Hematopoietic multipotent progenitor cell treated with erythropoietin and hydrocortisone succinate and interleukin-3 and kit ligand, for 15 days (in vitro differentiated cells): Measurements from ENCODE around the gene SPIRE2.
A peak's percentile ranks its signal among the peaks of the same experiment; 100 is the strongest.
"Not testable (repeated sequence)": the region's sequence is repeated elsewhere in the genome, so short reads cannot be mapped to it uniquely, and the experiment has no call there.

Experiments
- DNase-seq: peaks from one replicate; pipeline ENCODE4 v3.0.0-alpha.2; 2015; ENCODE audit warnings: low spot score

Gene SPIRE2

DNA sequence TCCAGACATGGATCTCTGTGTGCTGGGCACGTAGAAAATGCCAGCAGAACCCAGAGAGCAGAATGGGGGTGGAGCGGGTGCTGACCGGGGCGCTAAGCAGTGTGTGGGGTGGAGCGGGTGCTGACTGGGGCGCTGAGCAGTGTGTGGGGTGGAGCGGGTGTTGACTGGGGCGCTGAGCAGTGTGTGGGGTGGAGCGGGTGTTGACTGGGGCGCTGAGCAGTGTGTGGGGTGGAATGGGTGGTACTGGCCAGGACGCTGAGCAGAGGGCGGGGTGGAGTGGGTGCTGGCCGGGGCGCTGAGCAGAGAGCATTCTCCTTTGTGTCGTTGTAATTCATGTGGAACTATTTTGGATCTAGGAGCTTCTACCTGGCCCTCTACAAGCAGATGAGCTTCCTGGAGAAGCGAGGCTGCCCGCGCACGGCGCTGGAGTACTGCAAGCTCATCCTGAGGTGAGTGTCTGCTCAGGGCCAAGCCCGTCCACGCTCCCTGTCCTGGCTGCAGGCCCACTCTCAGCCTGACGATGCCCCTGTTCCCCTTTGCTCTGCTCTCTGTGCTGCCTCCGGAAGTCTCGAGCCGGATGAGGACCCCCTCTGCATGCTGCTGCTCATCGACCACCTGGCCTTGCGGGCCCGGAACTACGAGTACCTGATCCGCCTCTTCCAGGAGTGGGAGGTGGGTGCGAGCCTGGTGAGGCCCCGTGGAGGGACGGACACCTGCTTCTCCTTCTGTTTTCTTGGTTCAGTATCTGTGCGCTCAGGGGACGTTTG is 70.1 kb downstream of the SPIRE2 start:
- no peak for DNase-seq

GRCh38 chr16:89899879-89900481 is 71.7 kb downstream of the SPIRE2 start:
- DNase-seq: no peak

GRCh38 chr16:89900885-89901284 is 72.6 kb downstream of the SPIRE2 start:
- no peak for DNase-seq

GRCh38 chr16:89902980-89903379 is 74.7 kb downstream of the SPIRE2 start:
- DNase-seq: no peak

GRCh38 chr16:89903908-89904515 is 75.7 kb downstream of the SPIRE2 start:
- DNase-seq: no peak

- no peak for DNase-seq
These were observed 76.6 kb downstream of the SPIRE2 start for GRCh38 chr16:89904606-89905510.

GRCh38 chr16:89905511-89906139 is 77.3 kb downstream of the SPIRE2 start:
- no peak for DNase-seq

DNA sequence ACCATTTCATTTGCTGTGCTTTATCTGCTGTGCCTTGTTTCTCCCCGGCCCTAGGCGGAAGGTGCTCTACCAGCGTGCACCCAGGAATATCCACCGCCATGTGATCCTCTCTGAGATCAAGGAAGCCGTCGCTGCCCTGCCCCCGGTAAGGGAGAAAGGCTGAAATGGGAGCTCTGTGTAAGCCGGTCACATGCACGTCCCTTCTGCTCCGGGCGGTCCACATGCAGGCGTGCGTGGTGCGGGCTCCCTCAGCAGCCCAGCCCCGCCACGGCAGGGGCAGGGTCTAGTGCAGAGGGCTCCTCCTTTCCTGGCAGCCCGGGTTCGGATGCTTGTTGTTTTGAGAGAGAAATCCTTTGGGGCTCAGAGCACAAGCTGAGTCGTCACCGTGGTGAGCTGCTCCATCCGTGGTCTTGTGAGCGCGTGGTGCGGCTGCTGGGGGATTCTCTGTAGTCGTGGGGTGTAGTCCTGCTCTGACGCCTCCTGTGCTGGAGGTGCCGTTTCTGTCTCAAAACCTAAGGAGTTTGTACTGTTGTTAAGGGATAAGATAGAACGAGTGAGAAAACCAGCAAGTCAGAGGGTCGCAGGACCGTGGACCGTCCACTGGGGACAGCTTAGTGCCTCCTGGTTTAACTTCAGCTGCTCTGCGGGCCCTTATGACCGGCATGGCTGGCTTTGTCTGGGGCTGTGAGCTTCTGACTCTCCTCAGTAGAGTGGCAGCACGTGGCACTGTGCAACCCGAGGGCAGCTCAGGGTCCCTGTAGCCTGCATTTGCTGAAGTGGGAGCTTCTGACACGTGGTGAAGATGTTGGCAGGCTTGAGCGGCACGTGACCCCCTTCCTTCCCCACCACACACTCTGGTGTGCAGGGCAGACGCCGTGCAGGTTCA is 78.1 kb downstream of the SPIRE2 start:
- DNase-seq: no peak

DNA sequence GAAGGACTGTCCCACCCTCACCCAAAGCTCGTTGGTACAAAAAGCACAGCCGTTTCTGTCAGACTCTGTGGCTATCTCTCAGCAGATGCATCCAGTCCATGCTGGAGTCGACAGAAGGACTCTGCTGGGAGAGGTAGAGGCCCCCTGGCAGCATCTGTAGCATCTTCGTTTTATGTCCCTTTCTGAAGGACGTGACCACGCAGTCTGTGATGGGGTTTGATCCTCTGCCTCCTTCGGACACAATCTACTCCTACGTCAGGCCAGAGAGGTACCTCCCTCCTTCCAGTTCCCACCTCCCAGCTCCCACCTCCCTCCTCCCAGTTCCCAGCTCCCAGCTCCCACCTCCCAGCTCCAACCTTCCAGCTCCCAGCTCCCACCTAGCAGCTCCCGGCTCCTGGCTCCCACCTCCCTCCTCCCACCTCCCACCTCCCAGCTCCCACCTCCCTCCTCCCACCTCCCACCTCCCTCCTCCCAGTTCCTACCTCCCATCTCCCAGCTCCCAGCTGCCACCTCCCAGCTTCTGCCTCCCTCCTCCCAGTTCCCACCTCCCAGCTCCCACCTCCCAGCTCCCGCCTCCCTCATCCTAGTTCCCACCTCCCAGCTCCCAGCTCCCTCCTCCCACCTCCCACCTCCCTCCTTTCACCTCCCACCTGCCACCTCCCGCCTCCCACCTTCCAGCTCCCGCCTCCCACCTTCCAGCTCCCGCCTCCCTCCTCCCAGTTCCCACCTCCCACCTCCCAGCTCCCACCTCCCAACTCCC is 79.0 kb downstream of the SPIRE2 start:
- DNase-seq: no peak

GRCh38 chr16:89908236-89908635 is 80.0 kb downstream of the SPIRE2 start:
- no peak for DNase-seq

DNA sequence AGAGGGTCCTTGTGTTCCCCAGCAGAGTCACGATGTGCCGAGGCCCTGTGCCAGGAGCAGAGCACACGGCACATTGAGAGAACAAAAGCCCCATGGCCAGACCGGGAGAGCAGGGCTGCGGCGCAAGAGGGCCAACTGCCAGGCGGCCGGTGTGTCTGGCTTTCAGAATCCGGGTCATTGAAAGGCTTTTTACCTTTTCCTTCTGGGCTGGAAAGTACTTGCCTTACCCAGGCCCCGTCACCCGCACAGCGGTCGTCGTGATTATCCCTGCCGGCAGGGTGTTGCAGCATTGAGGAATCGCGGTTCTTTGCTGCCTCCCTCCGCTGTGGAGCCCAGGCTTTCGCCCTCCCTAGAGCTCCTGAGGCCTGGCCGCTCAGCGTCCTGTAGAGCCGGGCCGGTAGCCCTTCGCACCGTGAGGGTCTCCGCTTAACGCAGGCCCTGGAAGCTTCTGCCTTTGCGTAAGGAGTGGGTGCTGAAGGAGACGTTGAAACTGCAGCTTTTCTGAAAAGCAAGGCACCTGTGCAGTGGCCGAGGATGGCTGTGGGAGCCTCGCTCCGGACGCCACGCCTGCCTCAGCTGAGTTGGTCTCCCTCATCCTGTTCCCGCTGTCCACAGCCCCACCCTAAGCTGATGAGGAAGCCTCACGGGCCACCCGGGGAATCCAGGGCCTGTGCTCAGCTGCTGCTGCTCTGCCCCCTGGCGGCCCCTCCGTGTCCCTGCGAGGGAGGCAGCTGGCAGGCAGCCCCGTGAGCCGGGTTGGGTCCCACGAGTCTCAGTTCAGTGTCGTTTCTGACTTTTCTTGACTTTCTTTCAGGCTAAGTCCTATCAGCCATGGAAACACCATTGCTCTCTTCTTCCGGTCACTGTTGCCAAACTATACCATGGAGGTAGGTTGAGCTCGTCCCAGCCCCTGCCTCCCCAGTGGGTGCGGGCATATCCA is 81.8 kb downstream of the SPIRE2 start:
- DNase-seq: peak; percentile 61

DNA sequence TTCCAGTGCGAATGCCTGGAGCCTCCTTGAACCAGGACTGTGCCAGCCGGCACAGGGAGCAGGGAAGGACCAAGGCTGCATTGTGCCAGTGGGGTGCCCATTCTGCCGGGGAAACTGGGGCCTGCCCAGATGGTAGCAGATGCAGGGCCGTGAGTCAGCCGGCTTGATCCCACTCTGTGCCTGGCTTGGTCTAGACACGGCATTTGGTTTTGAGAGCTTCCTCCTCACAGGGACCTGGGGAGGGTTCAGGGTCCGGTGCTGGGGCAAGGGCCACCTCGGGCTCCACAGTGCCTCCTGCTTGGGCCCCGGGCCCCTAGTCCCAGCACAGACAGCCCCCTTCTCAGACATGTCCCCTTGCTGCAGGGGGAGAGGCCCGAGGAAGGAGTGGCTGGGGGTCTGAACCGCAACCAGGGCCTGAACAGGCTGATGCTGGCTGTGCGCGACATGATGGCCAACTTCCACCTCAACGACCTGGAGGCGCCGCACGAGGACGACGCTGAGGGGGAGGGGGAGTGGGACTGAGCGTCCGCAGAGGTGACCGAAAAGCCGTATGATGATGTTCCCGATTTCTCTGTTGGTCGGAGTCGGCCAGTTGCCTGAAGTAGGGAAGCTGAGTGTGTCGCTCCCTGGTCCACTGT is 82.6 kb downstream of the SPIRE2 start:
- DNase-seq: no peak

DNA sequence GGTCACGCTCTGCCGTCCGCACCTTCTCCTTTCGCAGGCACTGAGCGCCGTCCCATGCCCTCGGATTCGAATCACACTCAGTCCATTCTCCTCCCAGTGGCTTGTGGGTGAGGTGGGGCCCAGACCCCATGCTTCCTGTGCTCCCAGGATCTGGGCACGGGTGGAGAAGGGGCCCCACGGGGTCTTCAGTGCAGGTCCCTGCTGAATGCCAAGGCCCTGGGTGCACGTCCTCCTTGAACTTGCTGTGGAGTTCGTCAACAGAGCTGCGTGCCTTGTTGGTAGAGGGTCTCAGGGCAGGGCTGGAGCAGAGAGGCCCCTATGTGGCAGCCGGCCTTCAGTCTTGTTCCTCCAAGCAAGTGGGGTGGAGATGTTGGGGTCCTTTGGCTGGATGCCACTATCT is 83.1 kb downstream of the SPIRE2 start:
- DNase-seq: no peak

DNA sequence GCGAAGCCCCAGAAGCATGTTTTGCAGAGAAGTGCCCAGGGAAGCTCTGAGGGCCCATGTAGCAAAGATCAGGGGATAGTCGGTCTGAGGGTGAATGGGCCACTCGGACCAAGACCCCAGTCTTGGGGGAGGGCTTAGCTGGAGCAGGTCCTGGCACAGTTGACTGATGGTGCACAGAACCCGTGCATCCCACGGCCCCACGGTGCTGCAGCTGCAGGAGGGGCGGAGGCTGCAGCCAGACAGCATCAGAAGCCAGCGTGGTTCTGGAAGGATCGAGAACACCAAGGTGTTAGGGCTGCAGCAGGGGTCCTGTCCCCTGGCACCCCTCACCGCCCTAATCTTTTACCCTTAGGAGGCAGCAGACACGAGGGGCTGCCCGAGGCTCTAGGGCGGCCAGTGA is 83.9 kb downstream of the SPIRE2 start:
- no peak for DNase-seq

DNA sequence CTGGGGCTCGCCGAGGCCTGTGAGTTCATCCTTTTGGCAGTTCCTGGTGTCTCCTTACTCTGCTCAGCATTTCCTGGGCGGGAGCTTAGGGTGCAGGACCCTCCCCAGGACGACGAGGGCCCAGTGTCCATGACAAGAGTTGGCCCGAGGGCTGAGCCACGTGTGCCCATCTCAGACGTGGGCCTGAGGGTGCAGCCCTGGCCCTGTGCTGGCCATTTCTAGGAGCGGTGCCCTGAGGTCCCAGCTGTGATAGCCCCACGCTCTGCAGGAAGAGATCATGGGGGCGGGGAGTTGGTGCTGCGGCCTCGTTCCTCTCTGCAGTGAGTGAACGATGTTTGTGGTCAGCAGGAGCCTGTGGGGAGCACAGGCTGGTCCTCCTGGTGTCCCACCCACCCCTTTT is 84.4 kb downstream of the SPIRE2 start:
- no peak for DNase-seq

- DNase-seq: no peak
These were observed 85.4 kb downstream of the SPIRE2 start for GRCh38 chr16:89913408-89914387.

DNA sequence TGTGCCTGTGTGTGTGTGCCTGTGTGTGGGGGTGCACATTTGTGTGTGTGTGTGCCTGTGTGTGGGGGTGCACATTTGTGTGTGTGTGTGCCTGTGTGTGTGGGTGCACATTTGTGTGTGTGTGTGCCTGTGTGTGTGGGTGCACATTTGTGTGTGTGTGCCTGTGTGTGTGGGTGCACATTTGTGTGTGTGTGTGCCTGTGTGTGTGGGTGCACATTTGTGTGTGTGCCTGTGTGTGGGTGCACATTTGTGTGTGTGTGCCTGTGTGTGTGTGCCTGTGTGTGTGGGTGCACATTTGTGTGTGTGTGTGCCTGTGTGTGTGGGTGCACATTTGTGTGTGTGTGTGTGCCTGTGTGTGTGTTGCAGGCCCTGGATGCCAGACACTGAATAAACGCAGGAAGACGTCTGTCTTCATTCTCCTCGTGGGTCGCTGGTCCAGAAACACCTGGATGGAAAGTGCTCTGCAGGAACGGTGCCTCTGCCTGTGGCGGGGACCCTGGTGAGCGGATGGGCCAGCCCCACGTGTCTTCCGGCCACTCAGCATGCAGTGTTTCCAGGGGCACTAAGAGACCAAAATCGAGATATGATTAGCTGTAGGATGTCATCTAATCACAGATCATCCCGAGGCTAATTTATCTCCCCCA is 86.5 kb downstream of the SPIRE2 start:
- not testable (repeated sequence) for DNase-seq
